HG02852 (cell line): ENCODE measurements around the gene SMPDL3A.

Experiments
- ATAC-seq: cut with Tn5 transposase; IDR thresholded peaks from one replicate; pipeline ENCODE4 v1.9.1; 2021; ENCODE audit warnings: mild to moderate bottlenecking, moderate library complexity; ENCODE audit not compliant: unreplicated experiment

The SMPDL3A gene

GRCh38 chr6:122775975-122776374 is 13.1 kb upstream of the SMPDL3A start:
- no peak for ATAC-seq

- no peak for ATAC-seq
Observed at GRCh38 chr6:122778302-122778701, 10.8 kb upstream of the SMPDL3A start.

GRCh38 chr6:122778985-122779661 is 9.9 kb upstream of the SMPDL3A start:
- ATAC-seq: no peak

- no peak for ATAC-seq
Observed at GRCh38 chr6:122779667-122780066, 9.4 kb upstream of the SMPDL3A start, which contains the start of gene FABP7. FABP7 (plus strand) TSS chr6:122779716; CDS start chr6:122779795, 79 bp downstream.

- no peak for ATAC-seq
Observed at GRCh38 chr6:122780114-122780513, 8.9 kb upstream of the SMPDL3A start.

GRCh38 chr6:122781716-122782115 is 7.3 kb upstream of the SMPDL3A start:
- ATAC-seq: no peak

- no peak for ATAC-seq
Observed at GRCh38 chr6:122783401-122783800, 5.7 kb upstream of the SMPDL3A start.

- no peak for ATAC-seq
Observed at GRCh38 chr6:122785891-122786290, 3.2 kb upstream of the SMPDL3A start.

GRCh38 chr6:122787721-122788120 is 1.3 kb upstream of the SMPDL3A start:
- ATAC-seq: no peak

- no peak for ATAC-seq
Observed at GRCh38 chr6:122788208-122788607, 850 bp upstream of the SMPDL3A start.

GRCh38 chr6:122788663-122789181 is 336 bp upstream of the SMPDL3A start:
- ATAC-seq: no peak

GRCh38 chr6:122790028-122790422 is 967 bp downstream of the SMPDL3A start:
- no peak for ATAC-seq

GRCh38 chr6:122790423-122791309 is 1.6 kb downstream of the SMPDL3A start:
- no peak for ATAC-seq

- ATAC-seq: no peak
Observed at GRCh38 chr6:122791310-122791679, 2.2 kb downstream of the SMPDL3A start.

- ATAC-seq: no peak
Observed at GRCh38 chr6:122792766-122793165, 3.7 kb downstream of the SMPDL3A start.

GRCh38 chr6:122797537-122797936 is 8.5 kb downstream of the SMPDL3A start:
- ATAC-seq: no peak

GRCh38 chr6:122798099-122798641 is 9.1 kb downstream of the SMPDL3A start:
- ATAC-seq: peak; percentile 94

GRCh38 chr6:122799140-122799745 is 10.2 kb downstream of the SMPDL3A start:
- ATAC-seq: no peak

GRCh38 chr6:122799916-122800686 is 11.0 kb downstream of the SMPDL3A start:
- ATAC-seq: no peak

GRCh38 chr6:122800906-122801305 is 11.8 kb downstream of the SMPDL3A start:
- ATAC-seq: no peak
